ENCODE results near the gene KIAA1217. TPM values are rescaled to one million over a fixed set of nuclear protein-coding genes. Genes with fewer than 3 reads are reported as not detected.
A peak's percentile ranks its signal among the peaks of the same experiment; 100 is the strongest.

The KIAA1217 gene
- total and polyA plus RNA-seq, 12 donors: 6.9 to 49.5 (median 38.4) TPM

DNA sequence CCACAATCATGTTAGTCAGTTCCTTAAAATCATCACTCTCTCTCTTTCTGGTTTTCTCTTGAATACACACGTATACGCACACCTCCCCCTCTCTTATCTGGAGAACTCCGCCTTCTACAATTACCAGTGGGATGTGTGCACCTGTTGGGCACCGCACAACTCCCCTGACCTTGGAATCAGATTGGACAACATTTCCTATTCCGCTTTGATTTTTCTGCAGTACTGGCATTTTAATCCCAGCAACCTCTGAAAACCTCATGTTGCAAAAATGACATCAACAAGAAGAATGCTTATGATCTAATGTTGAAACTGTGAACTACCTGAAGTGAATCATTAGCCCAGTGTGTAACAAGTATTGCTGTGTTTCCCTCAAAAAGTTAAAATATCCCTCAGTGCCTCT, 109.6 kb downstream of the KIAA1217 start:
- DNase-seq (no peak), ATAC-seq (no peak)
- no peak for TF ChIP-seq CTCF (IDR thresholded peaks at IDR 0.05)
- Histone ChIP-seq H3K27ac (no peak overlapping the region), H3K9me3 (no peaks in the 10 kb centered on the region), H3K36me3 (no peaks in the 10 kb centered on the region), H3K27me3 (no peaks in the 10 kb centered on the region), H3K4me3 (no peak overlapping the region), H3K4me1 (peaks cover 0 to 17% (median 0%) of the 10 kb centered on the region in 9 donors)
- 91 to 92% methylated on average over 5 of the region's 5 CpGs for WGBS, 2 donors
- intact Hi-C loops (cut with DNase I): no loop called here

DNA sequence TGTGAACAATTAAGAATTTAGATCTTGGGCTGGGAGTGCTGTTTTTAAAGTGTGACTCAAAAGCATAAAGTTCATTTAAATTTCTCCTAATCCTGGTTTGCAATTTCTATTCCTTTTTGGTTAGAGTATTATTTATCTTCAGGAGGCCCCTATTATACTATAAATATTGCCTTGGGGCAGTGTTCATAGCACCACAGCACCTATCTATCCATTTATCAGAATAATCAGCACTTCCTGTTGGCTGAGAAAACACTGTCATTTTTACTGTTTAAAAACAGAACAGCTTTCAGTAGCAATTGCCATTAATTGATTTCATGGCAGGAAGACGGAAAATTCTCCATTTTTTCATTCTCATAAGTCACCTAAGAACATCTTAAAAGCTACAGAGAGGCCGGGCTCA, 111.4 kb downstream of the KIAA1217 start:
- no peak for ATAC-seq
- H3K4me1 ChIP-seq: peaks cover 0 to 16% (median 3%) of the 10 kb centered on the region in 9 donors
- 81 to 86% methylated on average over 2 of the region's 2 CpGs for WGBS, 2 donors
- no peaks in the 10 kb centered on the region for H3K27me3 ChIP-seq
- TF ChIP-seq CTCF (IDR thresholded peaks at IDR 0.05): no peak
- DNase-seq: no peak
- H3K36me3 ChIP-seq: no peaks in the 10 kb centered on the region
- no peak overlapping the region for H3K27ac ChIP-seq
- H3K4me3 ChIP-seq: no peak overlapping the region
- no peaks in the 10 kb centered on the region for H3K9me3 ChIP-seq
- intact Hi-C loops (cut with DNase I): no loop called here

DNA sequence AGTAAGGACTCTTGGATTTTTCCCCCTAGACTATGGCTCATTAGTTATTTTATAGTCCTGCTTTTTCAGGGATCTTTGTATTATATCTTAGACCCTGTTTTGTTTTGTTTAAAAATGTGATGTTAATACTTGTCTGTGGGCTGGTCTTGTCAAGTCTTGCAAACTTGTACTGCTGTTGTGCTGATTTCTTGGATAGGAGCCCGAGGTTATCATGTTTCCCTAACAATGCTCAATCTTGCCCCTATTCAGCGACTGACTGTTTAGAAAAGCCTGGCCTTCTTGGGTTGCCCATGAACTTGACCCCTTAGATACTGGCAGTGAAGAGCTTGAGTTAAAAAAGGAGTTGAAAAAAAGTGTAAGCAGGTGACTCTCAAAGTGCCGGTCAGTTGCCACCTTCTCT, 115.7 kb downstream of the KIAA1217 start:
- ATAC-seq: no peak

GRCh38 chr10:24331457-24331856, 122.5 kb downstream of the KIAA1217 start:
- peak in 7 of 8 donors; percentile 53 to 84 (median 77) for ATAC-seq
- peak; percentile 20 to 57 for DNase-seq
- 21 to 23% methylated on average over 5 of the region's 5 CpGs for WGBS, 2 donors
- H3K4me1 ChIP-seq: peaks cover 6 to 32% (median 18%) of the 10 kb centered on the region in 9 donors
- peaks cover 0 to 13% (median 0%) of the 10 kb centered on the region in 9 donors for H3K36me3 ChIP-seq
- H3K27me3 ChIP-seq: no peaks in the 10 kb centered on the region
- no peak overlapping the region for H3K4me3 ChIP-seq
- no peak for TF ChIP-seq CTCF (IDR thresholded peaks at IDR 0.05)
- H3K27ac ChIP-seq: peak overlapping the region in 2 of 10 donors; percentile 13 to 40
- peaks cover 0 to 21% (median 7%) of the 10 kb centered on the region in 11 donors for H3K9me3 ChIP-seq
- intact Hi-C loops (cut with DNase I): no loop called here

More for the DNA sequence above, 115.7 kb downstream of the KIAA1217 start:
- H3K27me3 ChIP-seq: no peaks in the 10 kb centered on the region
- peaks cover 0 to 14% (median 3%) of the 10 kb centered on the region in 9 donors for H3K4me1 ChIP-seq
- TF ChIP-seq CTCF (IDR thresholded peaks at IDR 0.05): no peak
- peaks cover 0 to 22% (median 7%) of the 10 kb centered on the region in 11 donors for H3K9me3 ChIP-seq
- intact Hi-C loops (cut with DNase I): no loop called here
- 38 to 50% methylated on average over 3 of the region's 3 CpGs for WGBS, 2 donors
- peaks cover 0 to 13% (median 0%) of the 10 kb centered on the region in 9 donors for H3K36me3 ChIP-seq
- no peak overlapping the region for H3K4me3 ChIP-seq
- no peak for DNase-seq
- H3K27ac ChIP-seq: no peak overlapping the region

All from heart right ventricle (tissue), 16 donors.